Left lung (tissue), 10 donors: ENCODE results near the gene TSN. TPM values are rescaled to one million over a fixed set of nuclear protein-coding genes. Genes with fewer than 3 reads are reported as not detected.
"Not testable (repeated sequence)": the region's sequence is repeated elsewhere in the genome, so short reads cannot be mapped to it uniquely, and the experiment has no call there.

Experiments used
- ATAC-seq: fragments of 200-7000 bp; cut with Tn5 transposase; one replicate; pipeline ENCODE4 v1.9.1; 2020; ENCODE audit warnings: moderate library complexity
- DNase-seq, 4 donors: peaks; one replicate each; pipeline ENCODE4 v3.0.0-alpha.2; 2013 to 2020
- H3K27ac ChIP-seq, 2 donors: fragments of 200-600 bp; sonication (generic) in 1 of 2; one replicate each; pipeline versions ENCODE4 v1.5.0 to v1.8.0; 2020 to 2021
- H3K27me3 ChIP-seq, 2 donors: fragments of 200-600 bp; sonication (generic) in 1 of 2; one replicate each; pipeline versions ENCODE4 v1.5.0 to v1.8.0; 2020 to 2021
- H3K36me3 ChIP-seq, 2 donors: fragments of 200-600 bp; sonication (generic) in 1 of 2; one replicate each; pipeline versions ENCODE4 v1.5.0 to v1.8.0; 2020 to 2021
- H3K4me1 ChIP-seq, 2 donors: fragments of 200-600 bp; one replicate each; pipeline ENCODE4 v1.8.0; 2021
- H3K4me3 ChIP-seq, 2 donors: fragments of 200-600 bp; sonication (generic) in 1 of 2; one replicate each; pipeline versions ENCODE4 v1.5.0 to v1.8.0; 2020 to 2021; ENCODE audit warnings: mild to moderate bottlenecking in 1 of 2
- H3K9me3 ChIP-seq, 2 donors: fragments of 200-600 bp; sonication (generic) in 1 of 2; one replicate each; pipeline versions ENCODE4 v1.5.0 to v1.8.0; 2020 to 2021
- intact Hi-C, 2 donors: fragments of 100-400 bp; cut with DNase I; formaldehyde crosslinking; loops; one replicate each; pipeline versions ENCODE4 v1.11.2 to v1.14.2; 2022
- polyA plus RNA-seq, 6 donors: library from polyadenylated mRNA; unstranded; fragments of 120-200 nt; gene quantifications; one replicate each; pipeline ENCODE4 v1.2.1, GENCODE V29; 2013; ENCODE audit not compliant: insufficient read length in 6 of 6
- total RNA-seq, 2 donors: library from RNA; stranded (reverse); fragmentation: NEBNext Ultra II Directional; extraction: Animal tissue kit (Norgen Biotek cat#: 25700); gene quantifications; one replicate each; pipeline ENCODE4 v1.2.1, GENCODE V29; 2021
- TF ChIP-seq, protein P1 (sequence below), 2 donors: fragments of 200-600 bp; sonication (generic) in 1 of 2; IDR thresholded peaks; one replicate each; pipeline versions ENCODE4 v1.5.0 to v1.8.0; 2021; ENCODE audit warnings: antibody characterized with exemption in 2 of 2
- donor health status: DM: no; HTN: yes; CAD: no.
- donor health status: DM: no; HTN: no; CAD: no.

Gene TSN
- total and polyA plus RNA-seq, 8 donors: 51.3 to 94.3 (median 86.4) TPM

DNA sequence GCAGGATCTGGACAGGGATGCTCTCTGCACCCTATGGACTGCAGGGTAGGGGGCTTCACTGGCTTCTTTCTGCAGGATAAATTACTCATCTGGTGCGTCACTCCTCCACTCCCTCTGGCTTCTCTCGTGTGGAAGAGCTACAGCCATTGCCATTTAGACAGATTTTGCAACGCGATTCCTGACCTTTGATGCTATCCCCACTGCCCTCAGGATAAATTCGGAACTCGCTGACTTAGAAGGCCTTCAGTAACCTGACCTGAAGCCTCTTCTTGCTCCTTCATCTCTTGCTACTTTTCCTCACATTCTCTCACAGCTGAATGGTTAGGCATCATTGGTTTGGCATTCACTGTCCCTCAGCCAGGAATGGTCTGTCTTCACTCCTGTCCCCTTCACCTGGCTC is 24.1 kb upstream of the TSN start:
- intact Hi-C loops: no loop called here
- ATAC-seq: no peak
- H3K27me3 ChIP-seq: no peaks in the 10 kb centered on the region

GRCh38 chr2:121734544-121734943 is 20.9 kb upstream of the TSN start:
- H3K27me3 ChIP-seq, H3K9me3 ChIP-seq, DNase-seq, H3K27ac ChIP-seq, intact Hi-C loops, ATAC-seq: not testable (repeated sequence)
- H3K4me3 ChIP-seq: peak overlapping the region in 1 of 2 donors; percentile 94
- H3K36me3 ChIP-seq: peaks cover 0 to 54% of the 10 kb centered on the region in 2 donors
- peaks cover 6 to 19% of the 10 kb centered on the region in 2 donors for H3K4me1 ChIP-seq

More for the DNA sequence above, 24.1 kb upstream of the TSN start:
- TF ChIP-seq, protein P1, sequence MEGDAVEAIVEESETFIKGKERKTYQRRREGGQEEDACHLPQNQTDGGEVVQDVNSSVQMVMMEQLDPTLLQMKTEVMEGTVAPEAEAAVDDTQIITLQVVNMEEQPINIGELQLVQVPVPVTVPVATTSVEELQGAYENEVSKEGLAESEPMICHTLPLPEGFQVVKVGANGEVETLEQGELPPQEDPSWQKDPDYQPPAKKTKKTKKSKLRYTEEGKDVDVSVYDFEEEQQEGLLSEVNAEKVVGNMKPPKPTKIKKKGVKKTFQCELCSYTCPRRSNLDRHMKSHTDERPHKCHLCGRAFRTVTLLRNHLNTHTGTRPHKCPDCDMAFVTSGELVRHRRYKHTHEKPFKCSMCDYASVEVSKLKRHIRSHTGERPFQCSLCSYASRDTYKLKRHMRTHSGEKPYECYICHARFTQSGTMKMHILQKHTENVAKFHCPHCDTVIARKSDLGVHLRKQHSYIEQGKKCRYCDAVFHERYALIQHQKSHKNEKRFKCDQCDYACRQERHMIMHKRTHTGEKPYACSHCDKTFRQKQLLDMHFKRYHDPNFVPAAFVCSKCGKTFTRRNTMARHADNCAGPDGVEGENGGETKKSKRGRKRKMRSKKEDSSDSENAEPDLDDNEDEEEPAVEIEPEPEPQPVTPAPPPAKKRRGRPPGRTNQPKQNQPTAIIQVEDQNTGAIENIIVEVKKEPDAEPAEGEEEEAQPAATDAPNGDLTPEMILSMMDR (IDR thresholded peaks at IDR 0.05): no peak
- H3K4me3 ChIP-seq: no peak overlapping the region
- H3K9me3 ChIP-seq: no peaks in the 10 kb centered on the region
- peaks cover 0 to 86% of the 10 kb centered on the region in 2 donors for H3K36me3 ChIP-seq
- peaks cover 6 to 19% of the 10 kb centered on the region in 2 donors for H3K4me1 ChIP-seq
- no peak for DNase-seq
- no peak overlapping the region for H3K27ac ChIP-seq

- TF ChIP-seq, protein P1 (IDR thresholded peaks at IDR 0.05): no peak
- Histone ChIP-seq H3K36me3 (peaks cover 0 to 44% of the 10 kb centered on the region in 2 donors), H3K27ac (peak overlapping the region in 1 of 2 donors; percentile 88), H3K27me3 (no peaks in the 10 kb centered on the region), H3K4me1 (peaks cover 6 to 19% of the 10 kb centered on the region in 2 donors), H3K9me3 (no peaks in the 10 kb centered on the region), H3K4me3 (peak overlapping the region; percentile 94 to 95)
- no peak for DNase-seq
- ATAC-seq: no peak
- intact Hi-C loops: no loop called here
Observed at GRCh38 chr2:121735518-121736074, 19.9 kb upstream of the TSN start.

DNA sequence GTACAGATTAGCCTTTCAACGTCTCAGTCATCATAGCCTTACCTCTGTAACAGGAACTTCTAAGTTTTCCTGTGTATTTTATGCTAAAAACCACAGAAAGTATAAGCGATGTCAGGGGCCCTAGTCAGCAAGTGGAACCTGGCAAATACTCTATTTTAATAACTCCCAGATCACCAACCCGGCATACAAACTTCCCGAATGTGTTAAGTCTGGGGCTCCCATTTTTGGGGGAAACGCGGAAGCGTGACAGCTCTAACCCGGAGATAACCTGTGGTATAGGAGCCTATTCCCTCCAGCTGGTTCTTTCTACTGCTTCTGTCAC is 19.4 kb upstream of the TSN start:
- H3K27ac ChIP-seq: peak overlapping the region in 1 of 2 donors; percentile 88
- no peak for DNase-seq
- no peak for ATAC-seq
- H3K9me3 ChIP-seq: no peaks in the 10 kb centered on the region
- peaks cover 6 to 19% of the 10 kb centered on the region in 2 donors for H3K4me1 ChIP-seq
- TF ChIP-seq, protein P1 (IDR thresholded peaks at IDR 0.05): no peak
- intact Hi-C loops: no loop called here
- peaks cover 0 to 39% of the 10 kb centered on the region in 2 donors for H3K36me3 ChIP-seq
- H3K4me3 ChIP-seq: peak overlapping the region; percentile 94 to 95
- no peaks in the 10 kb centered on the region for H3K27me3 ChIP-seq

GRCh38 chr2:121736462-121737336 is 18.8 kb upstream of the TSN start, which contains the start of gene NIFK:
Gene NIFK (minus strand): TSS chr2:121736875. CDS start chr2:121736850, 25 bp downstream.
- Histone ChIP-seq H3K4me3 (peak within 1 kb of the TSS; percentile 94 to 95), H3K9me3 (no peaks in the 10 kb centered on the region), H3K27me3 (no peaks in the 10 kb centered on the region), H3K36me3 (peaks cover 0 to 33% of the 10 kb centered on the region in 2 donors), H3K27ac (peak within 1 kb of the TSS; percentile 67 to 88), H3K4me1 (peaks cover 6 to 19% of the 10 kb centered on the region in 2 donors)
- TF ChIP-seq, protein P1 (IDR thresholded peaks at IDR 0.05): no peak
- intact Hi-C loops: no loop called here
- peak; percentile 94 to 100 (median 100) for DNase-seq
- peak; percentile 99 for ATAC-seq
